ENCODE data around the gene TPCN1.

TPCN1 gene

GRCh38 chr12:113289361-113289760 is 68.1 kb downstream of the TPCN1 start:
- DNase-seq: no peak

GRCh38 chr12:113290506-113290905 is 69.2 kb downstream of the TPCN1 start:
- DNase-seq: no peak

GRCh38 chr12:113291586-113291985 is 70.3 kb downstream of the TPCN1 start:
- DNase-seq: no peak

GRCh38 chr12:113292091-113292490 is 70.8 kb downstream of the TPCN1 start:
- no peak for DNase-seq

- DNase-seq: no peak
Measured at GRCh38 chr12:113292547-113292946, 71.3 kb downstream of the TPCN1 start.

GRCh38 chr12:113293100-113293499 is 71.8 kb downstream of the TPCN1 start:
- DNase-seq: no peak

- DNase-seq: no peak
Measured at GRCh38 chr12:113295886-113296556, 74.8 kb downstream of the TPCN1 start.

GRCh38 chr12:113296557-113297213 is 75.4 kb downstream of the TPCN1 start:
- DNase-seq: no peak

GRCh38 chr12:113297214-113297587 is 75.9 kb downstream of the TPCN1 start:
- DNase-seq: no peak

GRCh38 chr12:113297621-113298471 is 76.6 kb downstream of the TPCN1 start:
- no peak for DNase-seq

GRCh38 chr12:113298472-113298817 is 77.2 kb downstream of the TPCN1 start:
- no peak for DNase-seq

GRCh38 chr12:113298861-113299545 is 77.7 kb downstream of the TPCN1 start:
- no peak for DNase-seq

GRCh38 chr12:113299619-113300237 is 78.5 kb downstream of the TPCN1 start:
- no peak for DNase-seq

- no peak for DNase-seq
Measured at GRCh38 chr12:113301811-113302210, 80.5 kb downstream of the TPCN1 start.

- DNase-seq: no peak
Measured at GRCh38 chr12:113302466-113302865, 81.2 kb downstream of the TPCN1 start.

GRCh38 chr12:113302886-113303640 is 81.8 kb downstream of the TPCN1 start:
- no peak for DNase-seq

GRCh38 chr12:113305281-113305856 is 84.1 kb downstream of the TPCN1 start:
- DNase-seq: no peak

GRCh38 chr12:113306382-113306781 is 85.1 kb downstream of the TPCN1 start:
- DNase-seq: no peak

- DNase-seq: no peak
Measured at GRCh38 chr12:113310489-113310888, 89.2 kb downstream of the TPCN1 start.

GRCh38 chr12:113314121-113314529 is 92.9 kb downstream of the TPCN1 start:
- no peak for DNase-seq

GRCh38 chr12:113315358-113315757 is 94.1 kb downstream of the TPCN1 start:
- no peak for DNase-seq

- no peak for DNase-seq
Measured at GRCh38 chr12:113316155-113316554, 94.9 kb downstream of the TPCN1 start.

Data from stimulated activated CD4-positive, alpha-beta T cell treated with anti-CD3 and anti-CD28 coated beads, Interleukin-12 subunit alpha, Interleukin-12 subunit beta, amount 100 ng/mL, for 4 hours (primary cell).